Right cardiac atrium (tissue), 5 donors: ENCODE measurements around the gene NRN1. TPM values are rescaled to one million over a fixed set of nuclear protein-coding genes. Genes with fewer than 3 reads are reported as not detected.

ENCODE experiments used
- ATAC-seq, 2 donors: fragments of 200-7000 bp; cut with Tn5 transposase; one replicate each; pipeline versions ENCODE4 v1.8.0 to v1.9.1; 2020; ENCODE audit warnings: moderate library complexity in 2 of 2, mild to moderate bottlenecking in 1 of 2
- DNase-seq, 3 donors: peaks; one replicate each; pipeline ENCODE4 v3.0.0-alpha.2; 2020
- H3K27ac ChIP-seq: one replicate; pipeline ENCODE4 v1.5.1; 2013; ENCODE audit warnings: mild to moderate bottlenecking, low read length, control low read depth, moderate library complexity
- H3K27me3 ChIP-seq: one replicate; pipeline ENCODE4 v1.6.1; 2013; ENCODE audit not compliant: control insufficient read depth, insufficient read depth
- H3K4me1 ChIP-seq: one replicate; pipeline ENCODE4 v1.6.1; 2013; ENCODE audit warnings: low read length; ENCODE audit not compliant: control insufficient read depth, insufficient read depth
- H3K4me3 ChIP-seq: one replicate; pipeline ENCODE4 v1.5.1; 2013; ENCODE audit warnings: low read length, control low read depth
- H3K9me3 ChIP-seq: one replicate; pipeline ENCODE4 v1.6.1; 2013; ENCODE audit warnings: low read length; ENCODE audit not compliant: control insufficient read depth
- WGBS: extraction: QIAGEN DNeasy Blood & Tissue Kit; methylation state at CpG from one replicate; pipeline ENCODE4 v1.1.7; 2013; 5-methylcytosine and 5-hydroxymethylcytosine counted together
- intact Hi-C, 4 donors: fragments of 100-400 bp; cut with DNase I; formaldehyde crosslinking; loops; one replicate each; pipeline versions ENCODE4 v1.11.0 to v1.14.0; 2022 to 2023
- polyA plus RNA-seq: library from polyadenylated mRNA; stranded (reverse); fragments of 200-250 nt; gene quantifications from one replicate; pipeline ENCODE4 v1.2.3, GENCODE V29; 2013
- total RNA-seq, 4 donors: library from RNA; stranded (reverse); fragmentation: NEBNext Ultra II Directional; extraction: Animal tissue kit (Norgen Biotek cat#: 25700); gene quantifications; one replicate each; pipeline ENCODE4 v1.2.1, GENCODE V29; 2021
- donor health status: healthy with polysubstance abuse.
- donor health status: DM: no; HTN: yes; CAD: no.
- donor health status: DM: no; HTN: no; CAD: no.
- donor health status: DM: no; HTN: yes; CAD: no; lungs with severe emphysema.
- donor health status: DM: yes; HTN: yes; CAD: no.

The NRN1 gene
- total and polyA plus RNA-seq, 5 donors: 6.5 to 14.5 (median 12.4) TPM

- Histone ChIP-seq H3K27ac (peak overlapping the region; percentile 5), H3K27me3 (no peaks in the 10 kb centered on the region), H3K4me1 (no peaks in the 10 kb centered on the region), H3K4me3 (peak overlapping the region; percentile 50), H3K9me3 (no peaks in the 10 kb centered on the region)
- intact Hi-C loops: no loop called here
- DNase-seq (peak; percentile 64 to 87 (median 84)), ATAC-seq (peak; percentile 86 to 87)
- 2% methylated on average over 62 of the region's 62 CpGs for whole genome bisulfite sequencing
Observed at GRCh38 chr6:6008648-6009421, 2.1 kb upstream of the NRN1 start.

DNA sequence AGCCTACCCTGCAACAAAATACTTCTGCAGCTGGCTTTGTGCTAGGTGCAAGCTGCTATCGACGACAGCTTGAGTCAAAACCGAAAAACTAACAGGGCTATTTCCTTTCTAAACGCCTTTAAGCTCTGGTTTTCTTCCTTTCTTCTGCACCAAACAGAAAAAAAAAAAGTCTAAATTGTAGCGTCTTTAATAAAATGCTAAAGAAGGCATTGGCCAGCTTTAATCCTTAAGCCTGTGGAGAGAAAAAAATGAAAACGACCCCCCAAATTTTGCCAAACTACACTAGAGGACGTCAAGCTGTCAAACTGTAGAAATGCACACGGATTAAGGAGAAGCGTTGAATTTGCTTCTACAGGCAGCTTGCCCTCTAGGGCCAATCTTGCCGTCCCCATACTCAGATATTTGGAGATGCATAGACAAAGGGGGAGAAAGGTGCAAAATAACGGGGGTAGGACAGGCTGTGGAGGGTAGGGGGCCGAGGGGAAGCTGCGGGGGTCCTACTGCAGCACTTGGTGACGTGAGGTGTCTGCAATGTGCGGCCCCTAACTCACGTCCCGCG lies 1.4 kb upstream of the NRN1 start:
- DNase-seq (no peak), ATAC-seq (no peak)
- peak overlapping the region; percentile 50 for H3K27ac ChIP-seq
- 3% methylated on average over 18 of the region's 18 CpGs for WGBS
- H3K4me3 ChIP-seq: peak overlapping the region; percentile 50
- H3K4me1 ChIP-seq: no peaks in the 10 kb centered on the region
- H3K9me3 ChIP-seq: no peaks in the 10 kb centered on the region
- H3K27me3 ChIP-seq: no peaks in the 10 kb centered on the region
- intact Hi-C loops: no loop called here

GRCh38 chr6:6007366-6008088 lies 802 bp upstream of the NRN1 start:
- DNase-seq: peak; percentile 24 to 69 (median 57)
- Histone ChIP-seq H3K4me1 (no peaks in the 10 kb centered on the region), H3K4me3 (peak overlapping the region; percentile 50), H3K9me3 (no peaks in the 10 kb centered on the region), H3K27ac (peak overlapping the region; percentile 37), H3K27me3 (no peaks in the 10 kb centered on the region)
- intact Hi-C loops: no loop called here
- 3% methylated on average over 57 of the region's 57 CpGs for WGBS
- peak in 1 of 2 donors; percentile 22 for ATAC-seq

- intact Hi-C loops: no loop called here
- Histone ChIP-seq H3K27ac (no peak overlapping the region), H3K4me1 (peaks cover 2% of the 10 kb centered on the region), H3K27me3 (no peaks in the 10 kb centered on the region), H3K4me3 (peak overlapping the region; percentile 50), H3K9me3 (no peaks in the 10 kb centered on the region)
- 6% methylated on average over 10 of the region's 10 CpGs for WGBS
- ATAC-seq (no peak), DNase-seq (no peak)
Observed at GRCh38 chr6:6006006-6006427, 708 bp downstream of the NRN1 start.

- intact Hi-C loops: no loop called here
- Histone ChIP-seq H3K27ac (no peak overlapping the region), H3K4me1 (peaks cover 2% of the 10 kb centered on the region), H3K4me3 (peak overlapping the region; percentile 56), H3K27me3 (no peaks in the 10 kb centered on the region), H3K9me3 (no peaks in the 10 kb centered on the region)
- 8% methylated on average over 13 of the region's 13 CpGs for WGBS
- ATAC-seq: no peak
- no peak for DNase-seq
Observed at GRCh38 chr6:6005051-6006005, 1.4 kb downstream of the NRN1 start.

DNA sequence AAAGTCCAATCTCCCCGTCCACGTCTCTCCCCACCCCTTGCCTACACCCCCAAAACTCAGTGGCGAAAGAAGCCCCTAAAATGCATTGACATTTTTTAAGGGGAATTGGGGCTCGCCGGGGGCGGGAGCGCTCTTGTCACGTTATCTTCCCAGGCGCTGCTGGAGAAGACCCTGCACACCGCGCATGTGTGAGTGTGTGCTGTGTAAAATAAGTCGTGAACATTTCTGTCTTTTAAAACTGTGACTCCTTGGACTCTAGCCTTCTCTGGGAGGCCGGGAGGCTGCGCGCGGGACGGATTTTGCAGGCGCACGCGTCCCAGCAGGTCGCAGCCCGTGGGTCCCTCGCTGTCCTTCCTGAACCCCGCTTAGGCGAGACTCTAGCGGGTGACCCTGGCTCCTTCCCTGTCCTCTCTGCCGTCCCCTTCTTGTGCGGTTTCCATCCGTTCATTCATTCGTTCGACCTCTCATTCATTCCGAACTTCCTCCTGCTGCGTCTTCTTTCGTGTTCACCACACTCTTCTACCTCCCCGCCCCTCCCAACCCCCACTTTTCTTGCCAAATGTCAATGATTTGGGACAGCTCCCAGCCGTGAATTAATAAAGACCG lies 2.2 kb downstream of the NRN1 start:
- DNase-seq (peak in 2 of 3 donors; percentile 38 to 46), ATAC-seq (no peak)
- Histone ChIP-seq H3K4me1 (peaks cover 2% of the 10 kb centered on the region), H3K27me3 (no peaks in the 10 kb centered on the region), H3K9me3 (no peaks in the 10 kb centered on the region), H3K4me3 (peak overlapping the region; percentile 56), H3K27ac (no peak overlapping the region)
- intact Hi-C loops: no loop called here
- 9% methylated on average over 37 of the region's 37 CpGs for WGBS

DNA sequence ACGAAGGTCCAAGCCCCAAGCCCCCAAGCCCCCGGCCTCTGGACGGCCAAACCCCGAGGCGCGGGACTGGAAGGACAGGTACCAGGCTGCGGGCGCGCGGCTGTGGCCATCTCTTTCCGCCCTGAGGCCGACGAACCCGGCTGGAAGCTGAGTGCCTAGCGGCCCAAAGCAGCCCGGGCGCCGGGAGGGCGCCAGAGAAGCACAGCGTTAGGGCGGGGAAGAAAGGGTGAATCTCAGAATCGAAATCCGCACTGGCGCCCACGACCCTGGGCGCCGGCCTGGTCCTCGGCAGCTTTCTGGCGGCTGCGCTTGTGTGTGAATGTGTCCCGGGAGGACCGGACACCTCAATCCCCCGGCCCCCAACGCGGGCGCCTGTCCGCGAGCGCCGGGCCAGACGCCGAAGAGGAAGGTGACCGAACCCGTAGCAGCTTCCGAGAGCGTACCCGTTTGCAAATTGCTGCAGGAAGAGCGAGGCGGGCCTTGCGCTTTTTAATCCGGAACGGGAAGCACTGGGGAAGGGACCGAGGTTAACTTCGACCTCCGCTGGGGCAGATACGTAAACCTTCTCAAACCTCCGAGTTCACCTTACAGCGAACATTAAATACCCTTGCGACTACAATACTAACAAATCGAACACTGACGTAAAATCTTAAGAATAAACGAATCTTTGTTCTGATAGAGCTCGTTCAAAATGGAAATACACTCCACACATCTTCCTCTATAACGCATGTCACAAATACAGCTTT lies 2.9 kb downstream of the NRN1 start:
- peak overlapping the region; percentile 56 for H3K4me3 ChIP-seq
- H3K9me3 ChIP-seq: no peaks in the 10 kb centered on the region
- peak in 1 of 2 donors; percentile 17 for ATAC-seq
- DNase-seq: peak; percentile 17 to 62 (median 49)
- peaks cover 2% of the 10 kb centered on the region for H3K4me1 ChIP-seq
- 3% methylated on average over 64 of the region's 64 CpGs for WGBS
- peak overlapping the region; percentile 61 for H3K27ac ChIP-seq
- H3K27me3 ChIP-seq: no peaks in the 10 kb centered on the region
- intact Hi-C loops: no loop called here

DNA sequence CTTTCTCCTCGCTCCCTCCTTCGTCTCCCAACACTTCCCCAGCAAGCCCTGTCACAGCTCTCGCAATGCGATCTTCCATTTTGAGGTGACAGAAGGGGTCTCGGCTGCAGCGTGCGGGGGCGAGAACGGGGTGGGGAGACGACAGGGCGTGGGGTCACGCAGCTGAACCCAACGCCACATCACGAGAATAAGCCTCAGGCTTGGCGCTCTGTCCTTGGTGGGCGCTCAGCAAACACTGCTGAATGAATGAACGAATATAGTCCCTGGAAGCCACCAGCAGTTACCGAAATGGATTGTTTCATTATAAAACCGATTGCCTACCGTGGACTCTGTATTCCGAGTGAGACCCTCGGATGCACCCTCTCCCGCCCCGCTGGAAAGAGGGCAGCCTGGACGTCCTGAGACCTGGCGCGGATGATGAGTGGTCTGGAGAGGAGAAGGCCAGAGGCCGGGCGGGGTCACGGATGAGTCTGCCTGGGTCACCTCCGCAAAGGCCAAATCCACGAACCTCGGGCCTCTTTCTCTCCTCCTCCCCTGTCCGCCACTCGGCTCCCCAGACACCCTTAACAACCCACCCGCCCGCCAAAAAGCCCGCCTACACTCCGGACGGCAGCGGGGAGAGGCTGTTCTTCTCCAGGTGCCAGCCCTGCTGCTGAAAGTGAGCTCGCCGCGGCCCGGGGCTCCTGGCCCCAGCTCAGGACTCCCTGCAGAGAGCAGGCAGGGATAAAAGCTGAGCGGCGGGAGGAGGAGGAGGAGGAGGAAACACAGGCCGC lies 3.7 kb downstream of the NRN1 start:
- H3K9me3 ChIP-seq: no peaks in the 10 kb centered on the region
- no peaks in the 10 kb centered on the region for H3K27me3 ChIP-seq
- peaks cover 2% of the 10 kb centered on the region for H3K4me1 ChIP-seq
- peak overlapping the region; percentile 61 for H3K27ac ChIP-seq
- intact Hi-C loops: no loop called here
- DNase-seq (peak; percentile 23 to 49 (median 42)), ATAC-seq (no peak)
- WGBS: 12% methylated on average over 48 of the region's 48 CpGs
- peak overlapping the region; percentile 56 for H3K4me3 ChIP-seq
